Activated naive CD4-positive, alpha-beta T cell treated with anti-CD3 and anti-CD28 coated beads for 36 hours (primary cell): ENCODE measurements around the gene ITK. TPM values are rescaled to one million over a fixed set of nuclear protein-coding genes. Genes with fewer than 3 reads are reported as not detected.

Experiments
- CTCF ChIA-PET: fragments of 350-600 bp; sonication (Branson Sonifier 250); formaldehyde crosslinking; loops from one replicate; lab custom pipeline; 2021; ENCODE audit warnings: antibody characterized with exemption; lab: Charles Lee
- DNase-seq: peaks from one replicate; pipeline ENCODE4 v3.0.0-alpha.2; 2020
- H3K27ac Mint-ChIP-seq: one replicate; pipeline ENCODE4 v1.8.0; 2021; ENCODE audit warnings: mild to moderate bottlenecking, mixed read lengths
- H3K27me3 Mint-ChIP-seq: one replicate; pipeline ENCODE4 v1.8.0; 2021; ENCODE audit warnings: low read depth, mixed read lengths
- H3K36me3 Mint-ChIP-seq: one replicate; pipeline ENCODE4 v1.8.0; 2021; ENCODE audit warnings: low read depth, mixed read lengths
- H3K4me1 Mint-ChIP-seq: one replicate; pipeline ENCODE4 v1.8.0; 2021; ENCODE audit warnings: low read depth, mixed read lengths
- H3K4me3 Mint-ChIP-seq: one replicate; pipeline ENCODE4 v1.8.0; 2021; ENCODE audit warnings: mild to moderate bottlenecking, moderate library complexity, mixed read lengths
- H3K9me3 Mint-ChIP-seq: one replicate; pipeline ENCODE4 v1.8.0; 2021; ENCODE audit warnings: mixed read lengths
- intact Hi-C: fragments of 100-400 bp; cut with micrococcal nuclease; formaldehyde crosslinking; loops from one replicate; pipeline ENCODE4 v1.15.1; 2023
- total RNA-seq, 2 experiments: library from RNA; stranded (reverse); gene quantifications; one replicate each; pipeline ENCODE4 v1.2.3, GENCODE V29; 2021

Gene ITK
- total RNA-seq, 2 experiments from 2014 or later, result 340 TPM

GRCh38 chr5:157271740-157272271, 91.2 kb downstream of the ITK start:
- peak overlapping the region; percentile 99 for H3K27ac Mint-ChIP-seq

GRCh38 chr5:157273131-157273556, 92.5 kb downstream of the ITK start:
- Mint-ChIP-seq H3K4me1 (peaks cover 84% of the 10 kb centered on the region), H3K27ac (peak overlapping the region; percentile 99), H3K4me3 (peak overlapping the region; percentile 78), H3K9me3 (no peaks in the 10 kb centered on the region), H3K36me3 (peaks cover 57% of the 10 kb centered on the region), H3K27me3 (no peaks in the 10 kb centered on the region)
- CTCF ChIA-PET, result interaction anchor here (0.6 to 3.1 kb wide), 14 partner anchors 9 to 159 kb away, joined by 3 to 20 read pairs (median 4); no protein-coding TSS in a partner anchor
- DNase-seq, result peak; percentile 55
- intact Hi-C loops, result loop anchor here (2.0 to 5.0 kb wide), 3 partner anchors 192 to 458 kb away; partner anchors contain the start of gene THG1L

More at GRCh38 chr5:157271740-157272271, 91.2 kb downstream of the ITK start:
- CTCF ChIA-PET, result interaction anchor here (0.6 to 3.1 kb wide), 16 partner anchors 12 to 471 kb away, joined by 3 to 20 read pairs (median 3); partner anchors contain the start of gene ITK
- Mint-ChIP-seq H3K27me3 (no peaks in the 10 kb centered on the region), H3K36me3 (peaks cover 68% of the 10 kb centered on the region), H3K4me1 (peaks cover 79% of the 10 kb centered on the region), H3K4me3 (peak overlapping the region; percentile 74), H3K9me3 (no peaks in the 10 kb centered on the region)
- intact Hi-C loops, result loop anchor here (1.0 to 5.0 kb wide), 10 partner anchors 9 to 459 kb away; partner anchors contain the start of gene THG1L
- peak; percentile 96 for DNase-seq

- CTCF ChIA-PET, result interaction anchor here (0.5 to 1.6 kb wide), 2 partner anchors 7 to 455 kb away, joined by 4 to 6 read pairs; no protein-coding TSS in a partner anchor
- DNase-seq, result no peak
Measured at GRCh38 chr5:157275403-157275802, 94.8 kb downstream of the ITK start.

GRCh38 chr5:157278319-157279037, 97.8 kb downstream of the ITK start:
- Mint-ChIP-seq H3K36me3 (peaks cover 38% of the 10 kb centered on the region), H3K4me1 (peaks cover 89% of the 10 kb centered on the region), H3K27me3 (no peaks in the 10 kb centered on the region), H3K4me3 (no peak overlapping the region), H3K27ac (peak overlapping the region; percentile 52), H3K9me3 (peaks cover 5% of the 10 kb centered on the region)
- DNase-seq, result no peak
- intact Hi-C loops, result no loop called here
- CTCF ChIA-PET, result interaction anchor here (1.2 kb wide), 1 partner anchor 110 kb away, joined by 3 read pairs; no protein-coding TSS in a partner anchor

More at GRCh38 chr5:157275403-157275802, 94.8 kb downstream of the ITK start:
- Mint-ChIP-seq H3K4me1 (peaks cover 86% of the 10 kb centered on the region), H3K27me3 (no peaks in the 10 kb centered on the region), H3K36me3 (peaks cover 43% of the 10 kb centered on the region), H3K4me3 (no peak overlapping the region), H3K9me3 (no peaks in the 10 kb centered on the region), H3K27ac (peak overlapping the region; percentile 32)
- intact Hi-C loops, result no loop called here

- Mint-ChIP-seq H3K4me3 (no peak overlapping the region), H3K36me3 (peaks cover 30% of the 10 kb centered on the region), H3K9me3 (peaks cover 5% of the 10 kb centered on the region), H3K4me1 (peaks cover 88% of the 10 kb centered on the region), H3K27ac (peak overlapping the region; percentile 90), H3K27me3 (no peaks in the 10 kb centered on the region)
- intact Hi-C loops, result no loop called here
- DNase-seq, result peak; percentile 1
- CTCF ChIA-PET, result interaction anchor here (1.2 kb wide), 1 partner anchor 112 kb away, joined by 3 read pairs; no protein-coding TSS in a partner anchor
Measured at GRCh38 chr5:157279605-157280239, 99.1 kb downstream of the ITK start.

GRCh38 chr5:157280927-157281326, 100.3 kb downstream of the ITK start:
- Mint-ChIP-seq H3K27ac (peak overlapping the region; percentile 90), H3K9me3 (peaks cover 5% of the 10 kb centered on the region), H3K27me3 (no peaks in the 10 kb centered on the region), H3K36me3 (peaks cover 30% of the 10 kb centered on the region), H3K4me1 (peaks cover 92% of the 10 kb centered on the region), H3K4me3 (peak overlapping the region; percentile 8)
- peak; percentile 3 for DNase-seq
- intact Hi-C loops, result loop anchor here (1.0 kb wide), 1 partner anchor 9 kb away; no protein-coding TSS in a partner anchor
- CTCF ChIA-PET, result no interaction called here

- peak; percentile 59 for DNase-seq
- peak overlapping the region; percentile 43 for H3K27ac Mint-ChIP-seq
- H3K36me3 Mint-ChIP-seq, result peaks cover 35% of the 10 kb centered on the region
- CTCF ChIA-PET, result interaction anchor here (1.1 kb wide), 1 partner anchor 22 kb away, joined by 3 read pairs; no protein-coding TSS in a partner anchor
- intact Hi-C loops, result loop anchor here (1.0 kb wide), 1 partner anchor 9 kb away; no protein-coding TSS in a partner anchor
- H3K9me3 Mint-ChIP-seq, result peaks cover 5% of the 10 kb centered on the region
- H3K4me1 Mint-ChIP-seq, result peaks cover 85% of the 10 kb centered on the region
- H3K27me3 Mint-ChIP-seq, result no peaks in the 10 kb centered on the region
- H3K4me3 Mint-ChIP-seq, result no peak overlapping the region
Measured at GRCh38 chr5:157282150-157282549, 101.5 kb downstream of the ITK start.

GRCh38 chr5:157283434-157283833, 102.8 kb downstream of the ITK start:
- peak; percentile 18 for DNase-seq
- Mint-ChIP-seq H3K4me1 (peaks cover 88% of the 10 kb centered on the region), H3K27ac (peak overlapping the region; percentile 43), H3K9me3 (peaks cover 5% of the 10 kb centered on the region), H3K4me3 (no peak overlapping the region), H3K36me3 (peaks cover 42% of the 10 kb centered on the region), H3K27me3 (no peaks in the 10 kb centered on the region)
- CTCF ChIA-PET, result interaction anchor here (1.0 to 1.5 kb wide), 3 partner anchors 12 to 21 kb away, joined by 3 to 5 read pairs (median 3); no protein-coding TSS in a partner anchor
- intact Hi-C loops, result no loop called here

GRCh38 chr5:157284458-157285212, 104.0 kb downstream of the ITK start:
- no peak for DNase-seq
- H3K27ac Mint-ChIP-seq, result peak overlapping the region; percentile 42
- CTCF ChIA-PET, result interaction anchor here (1.0 to 1.5 kb wide), 3 partner anchors 13 to 22 kb away, joined by 3 to 5 read pairs (median 3); no protein-coding TSS in a partner anchor
- no peaks in the 10 kb centered on the region for H3K27me3 Mint-ChIP-seq
- H3K9me3 Mint-ChIP-seq, result peaks cover 5% of the 10 kb centered on the region
- peaks cover 86% of the 10 kb centered on the region for H3K4me1 Mint-ChIP-seq
- intact Hi-C loops, result no loop called here
- H3K4me3 Mint-ChIP-seq, result no peak overlapping the region
- peaks cover 50% of the 10 kb centered on the region for H3K36me3 Mint-ChIP-seq

GRCh38 chr5:157285310-157286035, 104.8 kb downstream of the ITK start:
- peaks cover 87% of the 10 kb centered on the region for H3K4me1 Mint-ChIP-seq

More at GRCh38 chr5:157285310-157286035, 104.8 kb downstream of the ITK start:
- H3K9me3 Mint-ChIP-seq, result peaks cover 5% of the 10 kb centered on the region
- H3K36me3 Mint-ChIP-seq, result peaks cover 54% of the 10 kb centered on the region
- no peaks in the 10 kb centered on the region for H3K27me3 Mint-ChIP-seq
- CTCF ChIA-PET, result no interaction called here
- H3K4me3 Mint-ChIP-seq, result no peak overlapping the region
- H3K27ac Mint-ChIP-seq, result peak overlapping the region; percentile 11
- peak; percentile 3 for DNase-seq
- intact Hi-C loops, result no loop called here
